SK-MEL-5 (cell line): ENCODE data around the gene WDR43. TPM values are rescaled to one million over a fixed set of nuclear protein-coding genes. Genes with fewer than 3 reads are reported as not detected.

ENCODE experiments used
- small RNA-seq, 2 experiments: library from RNA; depleted of rRNA; stranded (forward); fragments of <200 nt; gene quantifications; one replicate each; pipeline ENCODE3, GENCODE V24; 2014
- total RNA-seq: library from RNA; depleted of rRNA; stranded (reverse); fragments of >200 nt; shearing (Covaris generic); gene quantifications from 2 replicates; pipeline ENCODE4 v1.2.3, GENCODE V29; 2014; rRNA removed

The WDR43 gene
- total RNA-seq, 1 experiment from 2014 or later: 233 TPM

Small RNA genes lying within 50 kb of the gene (small RNA-seq; reads per million reads assigned to genes)
- gene RF00019 (0 reads per million in 2 experiments), gene SNORD53 (0.81 to 23.0 reads per million in 2 experiments), gene SNORD53B (809 to 4,125 reads per million in 2 experiments), gene SNORD92 (166 to 2,447 reads per million in 2 experiments)

Other genes with a start within 250 kb of the WDR43 start
- gene PPP1CB, start 142.8 kb upstream of the WDR43 start, total RNA-seq: 224 and 226 TPM in 2 replicates
- gene SPDYA, start 83.8 kb upstream of the WDR43 start, total RNA-seq: 0.88 and 1.2 TPM in 2 replicates
- gene TRMT61B, start 24.4 kb upstream of the WDR43 start, total RNA-seq: 28.1 and 33.7 TPM in 2 replicates
- under 0.01 TPM in 1 of 2 replicates, not detected in the other for gene TOGARAM2, start 86.6 kb downstream of the WDR43 start, total RNA-seq
- gene PCARE, start 179.9 kb downstream of the WDR43 start, total RNA-seq: 0.03 TPM in 1 of 2 replicates, not detected in the other
- gene CLIP4, start 220.7 kb downstream of the WDR43 start, total RNA-seq: 68.7 and 73.7 TPM in 2 replicates